ENCODE results near the gene SLC13A2.

DNA sequence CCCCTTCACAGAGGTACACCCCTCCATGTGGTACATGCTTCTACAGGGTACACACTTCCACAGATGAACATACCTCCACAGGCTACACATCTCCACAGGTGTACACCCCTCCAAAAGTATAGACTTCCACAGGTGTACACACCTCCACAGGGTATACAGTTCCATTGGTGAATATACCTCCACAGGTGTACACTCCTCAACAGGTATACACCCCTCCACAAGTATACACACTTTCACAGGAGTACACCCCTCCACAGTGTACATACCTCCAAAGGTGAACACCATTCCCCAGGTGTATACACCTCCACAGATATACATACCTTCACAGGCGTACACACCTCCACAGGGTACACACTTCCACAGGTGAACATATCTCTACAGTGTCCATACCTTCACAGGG, 42.1 kb downstream of the SLC13A2 start:
- TF ChIP-seq, protein P1, sequence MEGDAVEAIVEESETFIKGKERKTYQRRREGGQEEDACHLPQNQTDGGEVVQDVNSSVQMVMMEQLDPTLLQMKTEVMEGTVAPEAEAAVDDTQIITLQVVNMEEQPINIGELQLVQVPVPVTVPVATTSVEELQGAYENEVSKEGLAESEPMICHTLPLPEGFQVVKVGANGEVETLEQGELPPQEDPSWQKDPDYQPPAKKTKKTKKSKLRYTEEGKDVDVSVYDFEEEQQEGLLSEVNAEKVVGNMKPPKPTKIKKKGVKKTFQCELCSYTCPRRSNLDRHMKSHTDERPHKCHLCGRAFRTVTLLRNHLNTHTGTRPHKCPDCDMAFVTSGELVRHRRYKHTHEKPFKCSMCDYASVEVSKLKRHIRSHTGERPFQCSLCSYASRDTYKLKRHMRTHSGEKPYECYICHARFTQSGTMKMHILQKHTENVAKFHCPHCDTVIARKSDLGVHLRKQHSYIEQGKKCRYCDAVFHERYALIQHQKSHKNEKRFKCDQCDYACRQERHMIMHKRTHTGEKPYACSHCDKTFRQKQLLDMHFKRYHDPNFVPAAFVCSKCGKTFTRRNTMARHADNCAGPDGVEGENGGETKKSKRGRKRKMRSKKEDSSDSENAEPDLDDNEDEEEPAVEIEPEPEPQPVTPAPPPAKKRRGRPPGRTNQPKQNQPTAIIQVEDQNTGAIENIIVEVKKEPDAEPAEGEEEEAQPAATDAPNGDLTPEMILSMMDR (IDR thresholded peaks at IDR 0.05): no peak
- no peak for TF ChIP-seq TCF7L2 (IDR thresholded peaks at IDR 0.05; ENCODE audit: low read depth, low read length)
